ENCODE measurements around the gene YES1. TPM values are rescaled to one million over a fixed set of nuclear protein-coding genes. Genes with fewer than 3 reads are reported as not detected.

Gene YES1
- total and polyA plus RNA-seq, 2 of the 13 experiments (the other 11 are each of a cell fraction or from before 2014, with no cell fraction given), result 17.2 to 70.8 TPM

DNA sequence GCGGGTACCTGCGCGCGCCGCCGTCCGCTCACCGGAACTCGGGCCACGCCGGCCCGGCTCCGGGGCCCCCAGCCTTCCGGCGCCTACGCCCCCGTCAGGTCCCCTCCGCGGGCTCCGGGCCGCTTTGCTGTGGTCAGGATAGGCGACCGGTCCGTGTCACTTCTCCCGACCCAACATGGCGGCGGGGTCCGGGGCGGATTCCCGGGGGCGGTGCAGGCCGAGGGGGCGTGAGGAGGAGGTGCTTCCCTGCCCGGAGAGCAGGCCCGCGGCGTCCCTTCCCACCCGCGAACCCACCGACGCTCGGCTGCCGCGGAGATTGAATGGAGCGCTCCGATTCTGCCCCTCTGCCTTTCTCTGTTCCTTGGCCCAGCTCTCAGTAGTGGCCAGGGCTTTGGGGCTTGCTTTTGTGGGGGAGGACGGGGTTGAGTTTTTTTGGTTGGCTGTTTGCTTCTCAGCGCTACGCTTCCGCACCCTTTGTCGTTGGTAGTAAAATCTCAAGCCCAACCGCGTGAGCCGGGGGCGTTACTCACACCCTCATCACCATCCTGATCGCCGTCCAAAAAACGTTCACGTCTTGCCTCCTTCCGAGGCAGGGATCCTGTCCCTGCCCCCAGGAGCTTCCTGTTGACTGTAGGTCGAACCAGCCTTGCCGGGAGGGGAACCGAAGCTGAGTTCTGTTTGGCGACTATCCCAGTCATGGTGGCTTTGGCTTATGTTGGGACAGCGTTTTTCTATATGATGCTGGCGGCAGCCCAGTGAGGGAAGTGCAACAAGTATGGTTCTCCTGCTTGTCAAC is 532 bp upstream of the YES1 start (continued):
- 0 out of 2 replicates have a peak, but pooled peaks have one; percentile 24 for TF ChIP-seq SALL2 (CRISPR knock-in tag; IDR thresholded peaks at IDR 0.05)
- TF ChIP-seq MEIS2 (CRISPR knock-in tag; IDR thresholded peaks at IDR 0.05), result peak; percentile 36; the same call in 1 of the 2 replicates
- TF ChIP-seq ZNF713 (CRISPR knock-in tag; IDR thresholded peaks at IDR 0.05), result no peak
- no peak for TF ChIP-seq MLXIP (CRISPR knock-in tag; IDR thresholded peaks at IDR 0.05; ENCODE audit: borderline replicate concordance)
- TF ChIP-seq, protein P1, sequence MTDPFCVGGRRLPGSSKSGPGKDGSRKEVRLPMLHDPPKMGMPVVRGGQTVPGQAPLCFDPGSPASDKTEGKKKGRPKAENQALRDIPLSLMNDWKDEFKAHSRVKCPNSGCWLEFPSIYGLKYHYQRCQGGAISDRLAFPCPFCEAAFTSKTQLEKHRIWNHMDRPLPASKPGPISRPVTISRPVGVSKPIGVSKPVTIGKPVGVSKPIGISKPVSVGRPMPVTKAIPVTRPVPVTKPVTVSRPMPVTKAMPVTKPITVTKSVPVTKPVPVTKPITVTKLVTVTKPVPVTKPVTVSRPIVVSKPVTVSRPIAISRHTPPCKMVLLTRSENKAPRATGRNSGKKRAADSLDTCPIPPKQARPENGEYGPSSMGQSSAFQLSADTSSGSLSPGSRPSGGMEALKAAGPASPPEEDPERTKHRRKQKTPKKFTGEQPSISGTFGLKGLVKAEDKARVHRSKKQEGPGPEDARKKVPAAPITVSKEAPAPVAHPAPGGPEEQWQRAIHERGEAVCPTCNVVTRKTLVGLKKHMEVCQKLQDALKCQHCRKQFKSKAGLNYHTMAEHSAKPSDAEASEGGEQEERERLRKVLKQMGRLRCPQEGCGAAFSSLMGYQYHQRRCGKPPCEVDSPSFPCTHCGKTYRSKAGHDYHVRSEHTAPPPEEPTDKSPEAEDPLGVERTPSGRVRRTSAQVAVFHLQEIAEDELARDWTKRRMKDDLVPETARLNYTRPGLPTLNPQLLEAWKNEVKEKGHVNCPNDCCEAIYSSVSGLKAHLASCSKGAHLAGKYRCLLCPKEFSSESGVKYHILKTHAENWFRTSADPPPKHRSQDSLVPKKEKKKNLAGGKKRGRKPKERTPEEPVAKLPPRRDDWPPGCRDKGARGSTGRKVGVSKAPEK (CRISPR knock-in tag; IDR thresholded peaks at IDR 0.05; ENCODE audit: borderline replicate concordance), result no peak
- TF ChIP-seq MLLT10 (CRISPR knock-in tag; IDR thresholded peaks at IDR 0.05), result no peak
- no peak for TF ChIP-seq ZNF253 (CRISPR knock-in tag; IDR thresholded peaks at IDR 0.05; ENCODE audit: borderline replicate concordance)
- TF ChIP-seq CHD2 (IDR thresholded peaks at IDR 0.05; ENCODE audit: low read depth, low read length), result no peak
- TF ChIP-seq, protein P2, sequence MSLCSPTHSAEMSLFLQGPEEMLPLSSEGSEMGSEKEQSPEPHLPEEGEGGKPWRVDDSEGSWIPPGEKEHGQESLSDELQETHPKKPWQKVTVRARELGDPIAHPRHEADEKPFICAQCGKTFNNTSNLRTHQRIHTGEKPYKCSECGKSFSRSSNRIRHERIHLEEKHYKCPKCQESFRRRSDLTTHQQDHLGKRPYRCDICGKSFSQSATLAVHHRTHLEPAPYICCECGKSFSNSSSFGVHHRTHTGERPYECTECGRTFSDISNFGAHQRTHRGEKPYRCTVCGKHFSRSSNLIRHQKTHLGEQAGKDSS (CRISPR knock-in tag; IDR thresholded peaks at IDR 0.05; ENCODE audit: borderline replicate concordance, low read depth), result no peak; the same call in 1 of the 2 replicates
- no peak for TF ChIP-seq NFIB (CRISPR knock-in tag; IDR thresholded peaks at IDR 0.05; ENCODE audit: borderline replicate concordance)
- TF ChIP-seq ZNF432 (CRISPR knock-in tag; IDR thresholded peaks at IDR 0.05; ENCODE audit: borderline replicate concordance), result no peak
- no peak for TF ChIP-seq ISX (CRISPR knock-in tag; conservative IDR thresholded peaks at IDR 0.05)
- peak; percentile 26; the same call in 1 of the 2 replicates for TF ChIP-seq TIGD3 (CRISPR knock-in tag; IDR thresholded peaks at IDR 0.05; ENCODE audit: borderline replicate concordance)
- TF ChIP-seq ZNF672 (CRISPR knock-in tag; IDR thresholded peaks at IDR 0.05), result no peak
- peak; percentile 9; the same call in 1 of the 2 replicates for TF ChIP-seq ETV5 (CRISPR knock-in tag; IDR thresholded peaks at IDR 0.05; ENCODE audit: borderline replicate concordance)
- TF ChIP-seq ZNF24 (IDR thresholded peaks at IDR 0.05), result no peak
- no peak for TF ChIP-seq ZSCAN31 (CRISPR knock-in tag; IDR thresholded peaks at IDR 0.05; ENCODE audit: low read depth)
- no peak for TF ChIP-seq ZNF883 (CRISPR knock-in tag; IDR thresholded peaks at IDR 0.05; ENCODE audit: not compliant biosample characterization)
- TF ChIP-seq ARNT (IDR thresholded peaks at IDR 0.05), result no peak

Data from HepG2 (cell line).